ENCODE measurements around the gene FNDC3A. TPM values are rescaled to one million over a fixed set of nuclear protein-coding genes. Genes with fewer than 3 reads are reported as not detected.

Gene FNDC3A
- total and polyA plus RNA-seq, 8 donors, result 13.0 to 131 (median 26.2) TPM

- H3K4me1 ChIP-seq, result peaks cover 0 to 11% (median 3%) of the 10 kb centered on the region in 4 donors
- H3K4me3 ChIP-seq, result no peak overlapping the region
- H3K9me3 ChIP-seq, result no peaks in the 10 kb centered on the region
- no peak for TF ChIP-seq POLR2A (IDR thresholded peaks at IDR 0.05)
- H3K36me3 ChIP-seq, result no peaks in the 10 kb centered on the region
- WGBS, 5 donors, result 77 to 88% (median 80%) methylated on average over 1 of the region's 1 CpG
- H3K27ac ChIP-seq, result no peak overlapping the region
- no peak for DNase-seq
- intact Hi-C loops (cut with DNase I; ENCODE audit: low total_unique reads), result no loop called here
- H3K27me3 ChIP-seq, result no peaks in the 10 kb centered on the region
Measured at GRCh38 chr13:48945626-48946025, 30.1 kb upstream of the FNDC3A start.

- H3K27me3 ChIP-seq, result no peaks in the 10 kb centered on the region
Measured at GRCh38 chr13:48946163-48946562, 29.5 kb upstream of the FNDC3A start.

GRCh38 chr13:48949566-48950500 lies 25.9 kb upstream of the FNDC3A start:
- Histone ChIP-seq H3K9me3 (no peaks in the 10 kb centered on the region), H3K27me3 (no peaks in the 10 kb centered on the region), H3K36me3 (no peaks in the 10 kb centered on the region), H3K27ac (no peak overlapping the region), H3K4me3 (no peak overlapping the region), H3K4me1 (peaks cover 0 to 8% (median 3%) of the 10 kb centered on the region in 4 donors)
- DNase-seq, result no peak
- no peak for TF ChIP-seq POLR2A (IDR thresholded peaks at IDR 0.05)
- no peak for TF ChIP-seq CTCF (IDR thresholded peaks at IDR 0.05)
- no peak for TF ChIP-seq EP300 (IDR thresholded peaks at IDR 0.05)
- TF ChIP-seq POLR2AphosphoS5 (IDR thresholded peaks at IDR 0.05), result no peak
- intact Hi-C loops (cut with DNase I; ENCODE audit: low total_unique reads), result no loop called here
- WGBS, 5 donors, result 36 to 52% (median 37%) methylated on average over 4 of the region's 4 CpGs

More at GRCh38 chr13:48946163-48946562, 29.5 kb upstream of the FNDC3A start:
- H3K36me3 ChIP-seq, result no peaks in the 10 kb centered on the region
- TF ChIP-seq CTCF (IDR thresholded peaks at IDR 0.05) (no peak), EP300 (IDR thresholded peaks at IDR 0.05) (no peak), POLR2A (IDR thresholded peaks at IDR 0.05) (no peak), POLR2AphosphoS5 (IDR thresholded peaks at IDR 0.05) (no peak)
- intact Hi-C loops (cut with DNase I; ENCODE audit: low total_unique reads), result no loop called here
- no peak overlapping the region for H3K4me3 ChIP-seq
- no peaks in the 10 kb centered on the region for H3K9me3 ChIP-seq
- peaks cover 0 to 11% (median 3%) of the 10 kb centered on the region in 4 donors for H3K4me1 ChIP-seq
- DNase-seq, result no peak
- 84 to 98% (median 94%) methylated on average over 2 of the region's 2 CpGs for WGBS, 5 donors
- no peak overlapping the region for H3K27ac ChIP-seq

GRCh38 chr13:48950501-48950875 lies 25.2 kb upstream of the FNDC3A start:
- TF ChIP-seq CTCF (IDR thresholded peaks at IDR 0.05) (no peak), POLR2AphosphoS5 (IDR thresholded peaks at IDR 0.05) (no peak), EP300 (IDR thresholded peaks at IDR 0.05) (no peak), POLR2A (IDR thresholded peaks at IDR 0.05) (no peak)
- Histone ChIP-seq H3K4me3 (no peak overlapping the region), H3K36me3 (no peaks in the 10 kb centered on the region), H3K4me1 (peaks cover 0 to 8% (median 3%) of the 10 kb centered on the region in 4 donors), H3K27ac (no peak overlapping the region), H3K27me3 (no peaks in the 10 kb centered on the region), H3K9me3 (no peaks in the 10 kb centered on the region)
- no peak for DNase-seq
- intact Hi-C loops (cut with DNase I; ENCODE audit: low total_unique reads), result no loop called here
- WGBS, 5 donors, result 84 to 92% (median 90%) methylated on average over 1 of the region's 1 CpG

GRCh38 chr13:48954081-48954480 lies 21.6 kb upstream of the FNDC3A start:
- DNase-seq, result no peak
- no peak for TF ChIP-seq POLR2AphosphoS5 (IDR thresholded peaks at IDR 0.05)
- TF ChIP-seq EP300 (IDR thresholded peaks at IDR 0.05), result no peak
- TF ChIP-seq POLR2A (IDR thresholded peaks at IDR 0.05), result no peak
- TF ChIP-seq CTCF (IDR thresholded peaks at IDR 0.05), result no peak
- H3K27me3 ChIP-seq, result no peaks in the 10 kb centered on the region
- no peaks in the 10 kb centered on the region for H3K36me3 ChIP-seq
- no peak overlapping the region for H3K4me3 ChIP-seq
- peaks cover 0 to 7% (median 3%) of the 10 kb centered on the region in 4 donors for H3K4me1 ChIP-seq
- intact Hi-C loops (cut with DNase I; ENCODE audit: low total_unique reads), result no loop called here
- WGBS, 5 donors, result 63 to 76% (median 71%) methylated on average over 6 of the region's 6 CpGs
- no peaks in the 10 kb centered on the region for H3K9me3 ChIP-seq
- H3K27ac ChIP-seq, result no peak overlapping the region

Measured in stomach (tissue), 9 donors.